Activated CD8-positive, alpha-beta memory T cell treated with anti-CD3 and anti-CD28 coated beads for 48 hours (primary cell): ENCODE measurements around the gene LPCAT1.

Experiments used
- DNase-seq, 3 experiments: peaks; one replicate each; pipeline ENCODE4 v3.0.0-alpha.2; 2020; ENCODE audit warnings: low read depth in 2 of 3, low spot score in 2 of 3

The LPCAT1 gene

GRCh38 chr5:1555011-1555807, 31.4 kb upstream of the LPCAT1 start:
- DNase-seq = no peak

GRCh38 chr5:1554410-1554967, 30.7 kb upstream of the LPCAT1 start:
- no peak for DNase-seq

GRCh38 chr5:1553539-1554409, 30.0 kb upstream of the LPCAT1 start:
- no peak for DNase-seq

- DNase-seq = no peak
Measured at GRCh38 chr5:1552521-1553255, 28.9 kb upstream of the LPCAT1 start.

- no peak for DNase-seq
Measured at GRCh38 chr5:1551426-1552301, 27.9 kb upstream of the LPCAT1 start.

- no peak for DNase-seq
Measured at GRCh38 chr5:1550287-1551076, 26.7 kb upstream of the LPCAT1 start.

GRCh38 chr5:1549475-1550030, 25.8 kb upstream of the LPCAT1 start:
- DNase-seq = no peak

- no peak for DNase-seq
Measured at GRCh38 chr5:1548702-1549474, 25.1 kb upstream of the LPCAT1 start.

GRCh38 chr5:1547655-1548054, 23.9 kb upstream of the LPCAT1 start:
- no peak for DNase-seq

GRCh38 chr5:1547236-1547635, 23.5 kb upstream of the LPCAT1 start:
- DNase-seq = no peak

- DNase-seq = no peak
Measured at GRCh38 chr5:1546556-1546955, 22.8 kb upstream of the LPCAT1 start.

GRCh38 chr5:1545805-1546355, 22.1 kb upstream of the LPCAT1 start:
- DNase-seq = no peak

GRCh38 chr5:1545126-1545804, 21.5 kb upstream of the LPCAT1 start:
- DNase-seq = no peak

- no peak for DNase-seq
Measured at GRCh38 chr5:1544294-1544961, 20.7 kb upstream of the LPCAT1 start.

- DNase-seq = no peak
Measured at GRCh38 chr5:1543398-1544293, 19.9 kb upstream of the LPCAT1 start.

- no peak for DNase-seq
Measured at GRCh38 chr5:1542781-1543180, 19.0 kb upstream of the LPCAT1 start.
